Measurements from ENCODE around the gene RPS27A.
A peak's percentile ranks its signal among the peaks of the same experiment; 100 is the strongest.
"Not testable (repeated sequence)": the region's sequence is repeated elsewhere in the genome, so short reads cannot be mapped to it uniquely, and the experiment has no call there.

The RPS27A gene

GRCh38 chr2:55239656-55240222, 7.3 kb downstream of the RPS27A start:
- no peak for DNase-seq

- not testable (repeated sequence) for DNase-seq
These were observed 9.1 kb downstream of the RPS27A start for GRCh38 chr2:55241582-55241981.

GRCh38 chr2:55242617-55243016, 10.1 kb downstream of the RPS27A start:
- no peak for DNase-seq

- DNase-seq, result no peak
These were observed 12.9 kb downstream of the RPS27A start for GRCh38 chr2:55245411-55245810.

GRCh38 chr2:55247025-55247424, 14.5 kb downstream of the RPS27A start:
- DNase-seq, result no peak

- DNase-seq, result no peak
These were observed 20.3 kb downstream of the RPS27A start for GRCh38 chr2:55252832-55253231.

- DNase-seq, result not testable (repeated sequence)
These were observed 27.1 kb downstream of the RPS27A start for GRCh38 chr2:55259586-55259985.

GRCh38 chr2:55268288-55268906, 35.9 kb downstream of the RPS27A start:
- DNase-seq, result no peak

GRCh38 chr2:55268907-55269644, 36.6 kb downstream of the RPS27A start, which contains the start of gene MTIF2:
Gene MTIF2, minus strand, starts transcription at chr2:55269231. Its CDS starts 5,373 bp downstream, at chr2:55263858.
- peak; percentile 68 to 76 (median 70) for DNase-seq

- no peak for DNase-seq
These were observed 37.1 kb downstream of the RPS27A start for GRCh38 chr2:55269645-55269990.

GRCh38 chr2:55274346-55274745, 41.9 kb downstream of the RPS27A start:
- not testable (repeated sequence) for DNase-seq

- DNase-seq, result no peak
These were observed 44.8 kb downstream of the RPS27A start for GRCh38 chr2:55277310-55277709.

- DNase-seq, result not testable (repeated sequence)
These were observed 46.8 kb downstream of the RPS27A start for GRCh38 chr2:55279214-55279835.

- DNase-seq, result not testable (repeated sequence)
These were observed 47.5 kb downstream of the RPS27A start for GRCh38 chr2:55279859-55280424.

- DNase-seq, result not testable (repeated sequence)
These were observed 48.5 kb downstream of the RPS27A start for GRCh38 chr2:55280851-55281546.

- DNase-seq, result peak; percentile 59 to 83 (median 72)
These were observed 49.8 kb downstream of the RPS27A start for GRCh38 chr2:55282110-55282917.

GRCh38 chr2:55283083-55283482, 50.6 kb downstream of the RPS27A start:
- DNase-seq, result no peak
